SKM-1 (cell line): ENCODE measurements around the gene CDKL1.
"Not testable (repeated sequence)": the region's sequence is repeated elsewhere in the genome, so short reads cannot be mapped to it uniquely, and the experiment has no call there.

Source experiments
- DNase-seq: peaks from one replicate; lab custom pipeline; 2025; ENCODE audit not compliant: unreplicated experiment; lab: John Stamatoyannopoulos, UW

The CDKL1 gene

GRCh38 chr14:50388256-50388931, 8.3 kb downstream of the CDKL1 start:
- DNase-seq = no peak

DNA sequence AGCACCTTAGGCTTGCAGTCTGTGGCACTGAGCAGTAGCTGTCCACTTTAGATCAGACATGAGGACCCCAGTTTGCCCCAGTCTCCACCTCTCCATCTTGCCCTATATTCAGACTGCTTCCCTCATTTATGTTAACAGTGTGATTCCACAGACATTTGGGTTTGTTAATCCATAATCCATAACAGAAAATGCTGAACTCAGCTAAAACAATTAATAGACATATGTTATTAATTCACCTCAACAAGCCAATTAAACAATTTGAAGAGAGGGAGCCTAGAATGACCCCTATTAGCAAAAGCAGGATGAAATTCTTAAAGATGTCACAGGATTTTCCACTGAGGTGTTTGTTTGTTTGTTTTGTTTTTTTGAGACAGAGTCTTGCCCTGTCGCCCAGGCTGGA, 9.1 kb downstream of the CDKL1 start:
- no peak for DNase-seq

GRCh38 chr14:50383618-50384225, 13.0 kb downstream of the CDKL1 start:
- DNase-seq = no peak

- DNase-seq = no peak
Observed at GRCh38 chr14:50381823-50382287, 14.8 kb downstream of the CDKL1 start.

GRCh38 chr14:50381008-50381407, 15.7 kb downstream of the CDKL1 start:
- no peak for DNase-seq

GRCh38 chr14:50380455-50380854, 16.2 kb downstream of the CDKL1 start:
- DNase-seq = no peak

- no peak for DNase-seq
Observed at GRCh38 chr14:50379563-50379962, 17.1 kb downstream of the CDKL1 start.

GRCh38 chr14:50377550-50378085, 19.1 kb downstream of the CDKL1 start:
- no peak for DNase-seq

GRCh38 chr14:50375760-50376159, 20.9 kb downstream of the CDKL1 start:
- DNase-seq = no peak

DNA sequence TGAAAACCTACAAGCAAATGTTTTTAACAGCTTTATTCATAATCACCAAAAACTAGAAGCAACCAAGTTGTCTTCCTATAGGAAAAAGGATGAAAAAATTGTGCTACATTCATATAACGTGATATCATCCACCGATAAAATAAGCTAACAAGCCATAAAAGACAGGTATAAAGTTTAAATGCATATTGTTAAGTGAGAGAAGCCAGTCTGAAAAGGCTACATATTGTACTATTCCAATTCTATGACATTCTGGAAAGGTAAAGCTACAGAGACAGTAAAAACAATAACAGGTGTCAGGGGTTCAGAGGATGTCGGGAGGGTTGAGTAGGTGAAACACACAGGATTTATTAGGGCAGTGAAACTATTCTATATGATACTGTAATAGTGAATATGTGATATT, 22.7 kb downstream of the CDKL1 start:
- DNase-seq = no peak

GRCh38 chr14:50371546-50371945, 25.1 kb downstream of the CDKL1 start:
- DNase-seq = no peak

DNA sequence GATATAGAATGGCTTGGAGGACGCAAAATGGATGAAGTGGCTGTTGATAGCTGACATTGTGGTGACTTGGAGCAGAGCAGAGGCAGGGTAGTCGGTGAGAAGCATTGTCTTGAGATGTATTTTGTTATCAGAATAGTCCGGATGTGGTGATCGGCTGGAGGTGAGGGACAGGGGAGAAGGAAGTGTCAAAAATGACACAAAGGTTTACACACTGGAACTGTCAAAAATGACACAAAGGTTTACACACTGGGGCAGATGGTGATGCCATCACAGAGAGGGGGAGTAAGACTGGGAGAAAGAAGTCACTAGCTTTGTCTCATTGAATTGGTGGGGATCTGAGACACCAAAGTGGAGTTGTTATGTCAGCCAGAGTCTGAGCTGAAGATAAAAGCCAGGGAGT, 30.1 kb downstream of the CDKL1 start:
- DNase-seq = no peak

DNA sequence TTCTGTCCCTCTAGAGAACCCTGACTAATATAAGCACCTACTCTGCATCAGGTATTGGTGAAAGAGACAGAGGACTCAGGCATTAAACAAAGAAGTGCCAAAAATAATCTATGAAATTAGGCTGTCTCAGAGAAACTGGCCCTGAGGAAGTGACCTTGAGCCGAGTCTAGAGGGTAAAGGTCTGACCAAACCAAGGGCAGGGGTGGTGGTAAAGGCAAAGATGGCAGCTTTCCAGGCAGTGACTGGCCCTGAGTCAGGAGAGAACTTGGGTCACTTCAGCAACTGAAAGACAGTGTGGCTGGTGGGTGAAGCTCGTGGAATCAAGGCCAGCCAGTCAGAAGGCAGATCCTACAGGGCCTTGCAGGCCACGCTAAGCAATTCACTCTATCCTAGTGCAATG, 30.6 kb downstream of the CDKL1 start:
- no peak for DNase-seq

DNA sequence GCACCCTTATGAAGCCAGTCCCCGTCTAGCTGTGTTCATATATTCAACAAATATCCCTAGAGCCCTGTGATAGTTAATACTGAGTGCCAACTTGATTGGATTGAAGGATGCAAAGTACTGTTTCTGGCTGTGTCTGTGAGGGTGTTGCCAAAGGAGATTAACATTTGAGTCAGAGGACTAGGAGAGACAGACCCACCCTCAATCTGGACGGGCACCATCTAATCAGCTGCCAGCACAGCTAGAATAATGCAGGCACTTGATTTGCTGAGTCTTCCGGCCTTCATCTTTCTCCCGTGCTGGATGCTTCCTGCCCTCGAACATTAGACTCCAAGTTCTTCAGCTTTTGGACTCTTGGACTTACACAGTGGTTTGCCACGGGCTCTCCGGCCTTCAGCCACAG, 31.1 kb downstream of the CDKL1 start:
- DNase-seq = not testable (repeated sequence)

DNA sequence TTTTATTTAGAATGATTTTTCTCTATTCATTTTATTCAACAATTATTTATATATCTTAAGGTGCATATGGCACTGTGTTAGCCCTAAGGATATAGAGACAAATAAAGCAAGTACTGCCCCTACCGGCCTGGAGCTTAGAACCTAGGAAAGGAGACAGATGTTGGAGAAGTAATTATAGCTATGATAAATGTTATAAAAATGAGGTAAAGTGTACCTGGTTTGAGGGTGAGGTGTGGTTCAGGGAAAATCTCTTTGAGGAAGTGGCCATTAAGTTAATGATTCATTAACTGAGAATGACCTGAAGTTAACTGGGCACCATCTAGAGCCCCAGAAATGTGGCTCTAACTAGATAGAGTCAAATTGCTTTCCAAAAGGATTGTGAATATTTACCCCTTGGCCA, 31.9 kb downstream of the CDKL1 start:
- DNase-seq = no peak

DNA sequence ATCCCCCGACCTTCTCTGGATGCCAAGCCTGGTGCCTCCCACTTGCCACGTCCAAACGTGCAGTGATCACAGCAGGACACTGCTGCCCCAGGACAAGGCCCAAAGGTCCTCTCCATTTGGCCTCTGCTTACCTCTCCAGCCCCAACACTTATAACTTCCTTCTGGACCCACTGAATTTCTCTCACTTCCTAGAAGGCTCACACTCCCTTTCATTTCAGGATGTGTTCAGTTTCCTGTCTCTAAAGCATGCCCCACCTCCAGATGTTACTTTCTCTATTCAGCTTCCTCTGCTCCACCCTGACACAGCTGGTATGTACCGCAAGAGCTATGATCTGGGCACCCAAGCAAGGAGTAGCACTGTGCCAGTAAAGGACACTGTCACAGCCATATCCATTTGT, 33.0 kb downstream of the CDKL1 start:
- peak; percentile 26 for DNase-seq

DNA sequence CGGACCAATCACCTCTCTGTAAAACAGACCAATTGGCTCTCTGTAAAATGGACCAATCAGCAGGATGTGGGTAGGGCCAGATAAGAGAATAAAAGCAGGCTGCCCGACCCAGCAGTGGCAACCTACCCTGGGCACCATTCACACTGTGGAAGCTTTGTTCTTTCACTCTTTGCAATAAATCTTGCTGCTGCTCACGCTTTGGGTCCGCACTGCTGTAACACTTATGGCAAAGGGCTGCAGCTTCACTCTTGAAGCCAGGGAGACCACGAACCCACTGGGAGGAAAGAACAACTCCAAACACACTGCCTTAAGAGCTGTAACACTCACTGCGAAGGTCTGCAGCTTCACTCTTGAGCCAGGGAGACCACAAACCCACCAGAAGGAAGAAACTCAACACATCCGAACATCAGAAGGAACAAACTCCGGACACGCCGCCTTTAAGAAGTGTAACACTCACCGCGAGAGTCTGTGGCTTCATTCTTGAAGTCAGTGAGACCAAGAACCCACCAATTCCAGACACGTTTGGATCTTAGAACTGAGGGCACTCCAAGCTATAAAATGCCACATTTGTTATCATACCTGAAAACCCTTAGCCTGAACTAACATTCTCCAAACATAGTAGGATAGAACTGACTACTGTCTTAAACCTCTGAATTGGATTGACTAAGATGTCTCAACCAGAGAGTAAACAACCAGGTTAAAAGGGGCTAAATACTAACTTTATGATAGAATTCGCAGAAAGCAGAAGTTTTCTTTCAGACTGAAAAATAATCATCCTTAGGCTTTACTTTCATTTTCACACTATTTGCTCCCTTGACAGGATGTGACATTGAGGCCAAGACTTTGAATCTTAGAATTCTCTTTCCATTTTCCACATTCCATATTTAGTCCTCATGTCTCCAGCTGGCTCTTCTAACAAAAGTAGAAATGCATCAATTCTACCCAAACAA, 33.6 kb downstream of the CDKL1 start:
- DNase-seq = no peak

DNA sequence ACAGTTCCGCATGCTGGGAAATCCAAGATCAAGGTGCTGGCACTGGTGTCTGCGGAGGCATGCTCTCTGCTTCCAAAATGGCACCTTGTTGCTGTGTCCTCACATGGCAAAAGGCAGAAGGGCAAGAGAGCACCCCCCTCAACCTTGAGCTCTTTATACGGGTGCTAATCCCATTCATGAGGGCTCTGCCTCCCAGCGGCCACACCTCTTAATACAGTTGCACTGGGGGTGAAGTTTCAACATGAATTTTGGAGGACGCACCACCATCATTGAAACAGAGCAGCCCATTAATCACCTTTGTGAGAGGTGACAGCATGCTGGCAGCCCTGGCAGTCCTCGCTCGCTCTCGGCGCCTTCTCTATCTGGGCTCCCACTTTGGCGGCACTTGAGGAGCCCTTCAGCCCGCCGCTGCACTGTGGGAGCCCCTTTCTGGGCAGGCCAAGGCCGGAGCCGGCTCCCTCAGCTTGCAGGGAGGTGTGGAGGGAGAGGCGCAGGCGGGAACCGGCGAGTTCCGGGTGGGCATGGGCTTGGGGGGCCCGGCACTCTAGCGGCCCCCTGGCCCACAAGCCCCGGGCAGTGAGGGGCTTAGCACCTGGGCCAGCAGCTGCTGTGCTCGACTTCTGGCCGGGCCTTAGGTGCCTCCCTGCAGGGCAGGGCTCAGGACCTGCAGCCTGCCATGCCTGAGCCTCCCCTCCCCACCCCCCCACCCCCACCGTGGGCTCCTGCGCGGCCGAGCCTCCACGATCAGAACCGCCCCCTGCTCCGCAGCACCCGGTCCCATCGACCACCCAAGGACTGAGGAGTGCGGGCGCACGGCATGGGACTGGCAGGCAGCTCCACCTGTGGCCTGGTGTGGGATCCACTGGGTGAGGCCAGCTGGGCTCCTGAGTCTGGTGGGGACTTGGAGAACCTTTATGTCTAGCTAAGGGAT, 34.9 kb downstream of the CDKL1 start:
- DNase-seq = not testable (repeated sequence)

DNA sequence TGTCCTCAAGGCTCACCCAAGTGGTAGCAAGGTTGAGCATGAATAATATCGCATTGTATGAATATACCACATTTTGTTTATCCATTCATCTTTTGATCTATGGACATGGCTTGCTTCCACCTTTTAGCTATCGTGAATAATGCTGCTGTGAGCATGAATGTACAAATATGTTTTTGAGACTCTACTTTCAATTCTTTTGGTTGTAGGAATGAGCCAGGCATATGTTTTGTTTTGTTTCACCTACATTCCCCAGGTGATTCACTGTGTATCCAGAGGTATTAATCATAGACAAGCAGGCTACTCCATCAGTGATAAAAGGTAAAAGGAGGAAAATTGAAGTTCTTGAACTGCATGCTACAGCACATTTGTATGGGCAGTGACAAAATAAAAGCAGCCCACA, 35.8 kb downstream of the CDKL1 start:
- DNase-seq = no peak

- no peak for DNase-seq
Observed at GRCh38 chr14:50360093-50360492, 36.6 kb downstream of the CDKL1 start.
